ENCODE measurements around the gene TMEM9B. TPM values are rescaled to one million over a fixed set of nuclear protein-coding genes. Genes with fewer than 3 reads are reported as not detected.
"Not testable (repeated sequence)": the region's sequence is repeated elsewhere in the genome, so short reads cannot be mapped to it uniquely, and the experiment has no call there.

The TMEM9B gene
- total RNA-seq, 1 experiment from 2014 or later = 29.6 TPM

DNA sequence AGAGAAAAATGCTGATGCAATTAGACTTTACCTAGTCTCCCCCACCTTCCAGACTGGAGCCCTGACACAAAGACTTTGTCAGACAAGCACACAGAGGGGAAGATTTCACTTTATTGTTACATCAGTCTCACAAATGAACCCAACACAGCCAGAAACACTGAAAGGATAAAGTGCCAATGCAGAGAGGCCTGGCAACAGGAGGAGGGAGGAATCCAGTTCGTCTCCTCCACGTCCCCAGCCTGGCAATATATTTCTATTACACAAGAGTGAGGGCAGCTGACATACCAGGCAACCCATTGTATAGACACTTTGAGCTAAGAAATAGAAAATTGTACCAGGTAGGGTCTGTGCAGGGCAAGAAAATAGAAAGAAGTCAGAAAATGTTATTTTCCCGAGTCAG, 16.2 kb upstream of the TMEM9B start:
- Histone ChIP-seq H3K9me3 (no peaks in the 10 kb centered on the region), H3K27me3 (replicated peaks; ENCODE audit: control insufficient read depth, insufficient read depth, low read length) (no peaks in the 10 kb centered on the region), H3K4me1 (no peaks in the 10 kb centered on the region), H3K36me3 (ENCODE audit: control insufficient read depth, insufficient read depth, low read length) (no peaks in the 10 kb centered on the region), H3K4me3 (ENCODE audit: low read depth, low read length) (no peak overlapping the region)
- Mint-ChIP-seq H3K27me3 (ENCODE audit: insufficient read depth, unreplicated experiment) (no peaks in the 10 kb centered on the region), H3K9me3 (ENCODE audit: unreplicated experiment) (no peaks in the 10 kb centered on the region), H3K36me3 (ENCODE audit: insufficient read depth, unreplicated experiment) (no peaks in the 10 kb centered on the region), H3K4me1 (ENCODE audit: low read depth, unreplicated experiment) (no peaks in the 10 kb centered on the region), H3K27ac (ENCODE audit: unreplicated experiment) (no peak overlapping the region), H3K4me3 (ENCODE audit: unreplicated experiment) (no peak overlapping the region)
- TF ChIP-seq, protein P1, sequence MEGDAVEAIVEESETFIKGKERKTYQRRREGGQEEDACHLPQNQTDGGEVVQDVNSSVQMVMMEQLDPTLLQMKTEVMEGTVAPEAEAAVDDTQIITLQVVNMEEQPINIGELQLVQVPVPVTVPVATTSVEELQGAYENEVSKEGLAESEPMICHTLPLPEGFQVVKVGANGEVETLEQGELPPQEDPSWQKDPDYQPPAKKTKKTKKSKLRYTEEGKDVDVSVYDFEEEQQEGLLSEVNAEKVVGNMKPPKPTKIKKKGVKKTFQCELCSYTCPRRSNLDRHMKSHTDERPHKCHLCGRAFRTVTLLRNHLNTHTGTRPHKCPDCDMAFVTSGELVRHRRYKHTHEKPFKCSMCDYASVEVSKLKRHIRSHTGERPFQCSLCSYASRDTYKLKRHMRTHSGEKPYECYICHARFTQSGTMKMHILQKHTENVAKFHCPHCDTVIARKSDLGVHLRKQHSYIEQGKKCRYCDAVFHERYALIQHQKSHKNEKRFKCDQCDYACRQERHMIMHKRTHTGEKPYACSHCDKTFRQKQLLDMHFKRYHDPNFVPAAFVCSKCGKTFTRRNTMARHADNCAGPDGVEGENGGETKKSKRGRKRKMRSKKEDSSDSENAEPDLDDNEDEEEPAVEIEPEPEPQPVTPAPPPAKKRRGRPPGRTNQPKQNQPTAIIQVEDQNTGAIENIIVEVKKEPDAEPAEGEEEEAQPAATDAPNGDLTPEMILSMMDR (IDR thresholded peaks at IDR 0.05; ENCODE audit: insufficient read depth in 1 of 2, low read depth in 1 of 2, low read length in 1 of 2, severe bottlenecking in 1 of 2, unreplicated experiment in 1 of 2) = no peak
- DNase-seq = no peak
- intact Hi-C loops (cut with micrococcal nuclease; ENCODE audit: unreplicated experiment) = no loop called here
- ChIA-PET POLR2A (no interaction called here), CTCF (no interaction called here)
- BruUV-seq (replicated peaks) = no TSS peak

DNA sequence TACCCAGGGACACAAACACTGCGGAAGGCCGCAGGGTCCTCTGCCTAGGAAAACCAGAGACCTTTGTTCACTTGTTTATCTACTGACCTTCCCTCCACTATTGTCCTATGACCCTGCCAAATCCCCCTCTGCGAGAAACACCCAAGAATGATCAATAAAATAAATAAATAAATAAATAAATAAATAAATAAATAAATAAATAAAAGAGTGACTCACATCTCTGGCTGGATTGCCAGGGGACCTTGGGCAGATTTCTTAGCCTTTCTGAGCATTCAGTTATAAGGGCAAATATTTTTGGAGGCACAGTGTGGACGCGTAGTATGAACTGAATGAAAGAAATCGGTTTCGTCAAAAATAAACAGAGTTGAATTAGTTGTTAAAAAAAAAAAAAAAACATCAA, 15.1 kb upstream of the TMEM9B start:
- H3K27me3 Mint-ChIP-seq (ENCODE audit: insufficient read depth, unreplicated experiment); H3K9me3 Mint-ChIP-seq (ENCODE audit: unreplicated experiment); H3K27me3 ChIP-seq (replicated peaks; ENCODE audit: control insufficient read depth, insufficient read depth, low read length); BruUV-seq (replicated peaks); H3K9me3 ChIP-seq; H3K4me3 ChIP-seq (ENCODE audit: low read depth, low read length); H3K27ac Mint-ChIP-seq (ENCODE audit: unreplicated experiment); H3K4me1 ChIP-seq; H3K4me1 Mint-ChIP-seq (ENCODE audit: low read depth, unreplicated experiment); CTCF ChIA-PET; intact Hi-C loops (cut with micrococcal nuclease; ENCODE audit: unreplicated experiment); DNase-seq; H3K4me3 Mint-ChIP-seq (ENCODE audit: unreplicated experiment); POLR2A ChIA-PET; H3K36me3 ChIP-seq (ENCODE audit: control insufficient read depth, insufficient read depth, low read length); H3K36me3 Mint-ChIP-seq (ENCODE audit: insufficient read depth, unreplicated experiment): not testable (repeated sequence)

DNA sequence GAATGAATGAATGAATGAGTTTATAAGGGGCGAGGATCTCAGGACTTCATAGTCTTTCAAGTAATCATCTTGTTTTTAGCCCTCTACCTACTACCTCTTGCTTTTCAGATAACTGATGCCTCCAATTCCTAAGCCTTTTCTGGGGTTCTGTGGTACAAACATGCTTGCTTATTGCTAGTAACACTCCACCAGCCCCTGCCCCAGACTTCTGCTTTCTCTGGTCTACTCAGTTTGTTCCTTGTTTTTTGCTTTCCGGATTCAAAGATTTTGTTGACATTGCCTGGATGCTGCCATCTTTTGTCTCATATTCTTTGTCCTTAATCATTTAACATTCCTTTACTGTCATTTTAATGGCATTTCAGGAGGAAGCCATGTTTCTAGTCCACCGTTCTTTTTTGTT, 8.9 kb upstream of the TMEM9B start:
- Mint-ChIP-seq H3K27ac (ENCODE audit: unreplicated experiment) (no peak overlapping the region), H3K9me3 (ENCODE audit: unreplicated experiment) (no peaks in the 10 kb centered on the region), H3K4me3 (ENCODE audit: unreplicated experiment) (no peak overlapping the region), H3K36me3 (ENCODE audit: insufficient read depth, unreplicated experiment) (no peaks in the 10 kb centered on the region), H3K27me3 (ENCODE audit: insufficient read depth, unreplicated experiment) (no peaks in the 10 kb centered on the region), H3K4me1 (ENCODE audit: low read depth, unreplicated experiment) (no peaks in the 10 kb centered on the region)
- H3K27me3 ChIP-seq (replicated peaks; ENCODE audit: control insufficient read depth, insufficient read depth, low read length) = no peaks in the 10 kb centered on the region
- H3K36me3 ChIP-seq (ENCODE audit: control insufficient read depth, insufficient read depth, low read length) = no peaks in the 10 kb centered on the region
- no peak overlapping the region for H3K4me3 ChIP-seq (ENCODE audit: low read depth, low read length)
- ChIA-PET POLR2A (interaction anchor here (0.5 kb wide), 1 partner anchor 164 kb away, joined by 3 read pairs; no protein-coding TSS in a partner anchor), CTCF (no interaction called here)
- TF ChIP-seq, protein P1 (IDR thresholded peaks at IDR 0.05; ENCODE audit: insufficient read depth in 1 of 2, low read depth in 1 of 2, low read length in 1 of 2, severe bottlenecking in 1 of 2, unreplicated experiment in 1 of 2) = no peak
- no TSS peak for BruUV-seq (replicated peaks)
- no peaks in the 10 kb centered on the region for H3K4me1 ChIP-seq
- intact Hi-C loops (cut with micrococcal nuclease; ENCODE audit: unreplicated experiment) = no loop called here
- DNase-seq = no peak
- H3K9me3 ChIP-seq = no peaks in the 10 kb centered on the region

DNA sequence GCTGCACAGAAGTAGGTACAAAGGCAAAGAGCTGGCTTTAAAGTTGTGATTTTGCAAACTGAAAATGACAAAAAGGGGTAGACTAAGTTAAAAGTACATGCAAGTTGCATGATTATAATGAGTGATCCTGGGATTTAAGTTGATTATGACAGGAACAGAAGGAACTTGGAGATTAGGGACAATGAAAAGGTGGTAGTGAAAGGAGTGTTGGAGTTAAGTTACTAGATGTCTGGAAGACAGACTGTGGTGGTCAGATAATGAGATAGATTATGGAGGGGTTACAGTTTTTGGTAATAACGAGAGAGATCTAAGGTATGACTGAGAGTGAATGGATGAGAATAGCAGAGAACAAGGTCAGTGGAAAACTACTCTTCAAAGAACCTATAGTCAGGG, 7.7 kb upstream of the TMEM9B start:
- CTCF ChIA-PET = no interaction called here
- H3K36me3 ChIP-seq (ENCODE audit: control insufficient read depth, insufficient read depth, low read length) = no peaks in the 10 kb centered on the region
- POLR2A ChIA-PET = no interaction called here
- Mint-ChIP-seq H3K4me1 (ENCODE audit: low read depth, unreplicated experiment) (no peaks in the 10 kb centered on the region), H3K36me3 (ENCODE audit: insufficient read depth, unreplicated experiment) (no peaks in the 10 kb centered on the region), H3K4me3 (ENCODE audit: unreplicated experiment) (no peak overlapping the region), H3K27ac (ENCODE audit: unreplicated experiment) (no peak overlapping the region), H3K9me3 (ENCODE audit: unreplicated experiment) (no peaks in the 10 kb centered on the region), H3K27me3 (ENCODE audit: insufficient read depth, unreplicated experiment) (no peaks in the 10 kb centered on the region)
- intact Hi-C loops (cut with micrococcal nuclease; ENCODE audit: unreplicated experiment) = no loop called here
- DNase-seq = no peak
- H3K9me3 ChIP-seq = no peaks in the 10 kb centered on the region
- TF ChIP-seq, protein P1 (IDR thresholded peaks at IDR 0.05; ENCODE audit: insufficient read depth in 1 of 2, low read depth in 1 of 2, low read length in 1 of 2, severe bottlenecking in 1 of 2, unreplicated experiment in 1 of 2) = no peak
- no peaks in the 10 kb centered on the region for H3K4me1 ChIP-seq
- H3K27me3 ChIP-seq (replicated peaks; ENCODE audit: control insufficient read depth, insufficient read depth, low read length) = no peaks in the 10 kb centered on the region
- no peak overlapping the region for H3K4me3 ChIP-seq (ENCODE audit: low read depth, low read length)
- no TSS peak for BruUV-seq (replicated peaks)

All from Caco-2 (cell line).